Right lobe of liver (tissue), 6 donors: ENCODE data around the gene ERBB4. TPM values are rescaled to one million over a fixed set of nuclear protein-coding genes. Genes with fewer than 3 reads are reported as not detected.

ENCODE experiments used
- ATAC-seq, 4 donors: fragments of 200-7000 bp; cut with Tn5 transposase; one replicate each; pipeline ENCODE4 v1.9.1; 2020; ENCODE audit warnings: mild to moderate bottlenecking in 4 of 4, moderate library complexity in 4 of 4
- DNase-seq, 3 donors: peaks; one replicate each; pipeline ENCODE4 v3.0.0-alpha.2; 2020
- H3K27ac ChIP-seq, 3 donors: fragments of 200-600 bp; one replicate each; pipeline ENCODE4 v1.8.0; 2022
- H3K27me3 ChIP-seq, 2 donors: fragments of 200-600 bp; one replicate each; pipeline ENCODE4 v1.8.0; 2022
- H3K36me3 ChIP-seq, 4 donors: fragments of 200-600 bp; sonication (generic) in 1 of 4; one replicate each; pipeline versions ENCODE4 v1.5.1 to v1.8.0; 2017 to 2022; ENCODE audit warnings: control low read depth in 1 of 4
- H3K4me1 ChIP-seq, 4 donors: fragments of 200-600 bp; sonication (generic) in 1 of 4; one replicate each; pipeline versions ENCODE4 v1.5.1 to v1.8.0; 2017 to 2022; ENCODE audit warnings: control low read depth in 1 of 4
- H3K4me3 ChIP-seq, 3 donors: fragments of 200-600 bp; one replicate each; pipeline ENCODE4 v1.8.0; 2022
- H3K9me3 ChIP-seq, 4 donors: fragments of 200-600 bp; sonication (generic) in 1 of 4; one replicate each; pipeline versions ENCODE4 v1.5.1 to v1.8.0; 2017 to 2022; ENCODE audit warnings: control low read depth in 1 of 4
- POLR2A ChIP-seq: fragments of 450-650 bp; IDR thresholded peaks from one replicate; pipeline ENCODE4 v1.6.1; 2017; ENCODE audit warnings: antibody characterized with exemption, mild to moderate bottlenecking
- WGBS: methylation state at CpG from one replicate; pipeline ENCODE4 v1.1.6; 2018; ENCODE audit warnings: low coverage, low lambda C conversion rate; ENCODE audit not compliant: insufficient coverage; ENCODE audit errors: missing lambda C conversion rate; 5-methylcytosine and 5-hydroxymethylcytosine counted together
- intact Hi-C, 2 donors: fragments of 100-400 bp; cut with DNase I; formaldehyde crosslinking; loops; one replicate each; pipeline versions ENCODE4 v1.11.2 to v1.14.1; 2022
- total RNA-seq, 6 experiments: library from RNA; depleted of rRNA in 2 of 6; stranded (reverse); fragments of >200 nt in 2 of 6; fragmentation: NEBNext Ultra II Directional in 3 of 6; extraction: Animal tissue kit (Norgen Biotek cat#: 25700) in 3 of 6; gene quantifications; one replicate each; pipeline versions ENCODE4 v1.1.0 to v1.2.4, GENCODE V29; 2016 to 2023
- TF ChIP-seq, protein P1 (sequence below), 4 donors: fragments of 200-600 bp in 3 of 4; fragments of 450-650 bp in 1 of 4; IDR thresholded peaks; one replicate each; pipeline versions ENCODE4 v1.5.1 to v1.8.0; 2016 to 2022; ENCODE audit warnings: antibody characterized with exemption in 4 of 4, mild to moderate bottlenecking in 2 of 4
- donor health status: DM: no; HTN: yes; CAD: no.
- donor health status: DM: no; HTN: no; CAD: no.
- donor health status: DM: no; HTN: no; CAD: no.
- donor health status: DM: no; HTN: yes; CAD: no.
- donor health status: DM: no; HTN: yes; CAD: no.

Gene ERBB4
- total RNA-seq, 6 experiments from 2014 or later = 0.02 to 0.59 (median 0.08) TPM; not detected in 2

DNA sequence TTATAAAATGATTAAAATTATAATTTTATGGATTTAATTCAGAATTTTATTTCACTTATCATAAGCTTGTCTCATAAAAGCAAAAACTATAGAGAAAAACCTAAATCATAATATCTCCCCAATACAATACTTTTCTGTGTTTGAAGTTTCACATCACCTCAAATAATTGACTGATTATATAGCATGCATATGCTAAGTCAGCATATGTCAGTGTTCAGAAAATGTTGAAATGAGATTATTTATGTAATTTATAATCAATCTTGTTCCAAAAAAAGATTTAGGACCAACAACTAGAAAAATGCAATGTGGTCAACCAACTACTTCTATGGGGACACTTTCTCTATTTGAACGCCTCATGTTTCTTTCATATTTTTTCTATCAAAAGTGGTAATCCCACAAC, 1079.6 kb downstream of the ERBB4 start:
- H3K9me3 ChIP-seq = no peaks in the 10 kb centered on the region
- no peaks in the 10 kb centered on the region for H3K27me3 ChIP-seq
- no peak overlapping the region for H3K27ac ChIP-seq
- no peaks in the 10 kb centered on the region for H3K36me3 ChIP-seq
- DNase-seq (no peak), ATAC-seq (no peak)
- TF ChIP-seq, protein P1, sequence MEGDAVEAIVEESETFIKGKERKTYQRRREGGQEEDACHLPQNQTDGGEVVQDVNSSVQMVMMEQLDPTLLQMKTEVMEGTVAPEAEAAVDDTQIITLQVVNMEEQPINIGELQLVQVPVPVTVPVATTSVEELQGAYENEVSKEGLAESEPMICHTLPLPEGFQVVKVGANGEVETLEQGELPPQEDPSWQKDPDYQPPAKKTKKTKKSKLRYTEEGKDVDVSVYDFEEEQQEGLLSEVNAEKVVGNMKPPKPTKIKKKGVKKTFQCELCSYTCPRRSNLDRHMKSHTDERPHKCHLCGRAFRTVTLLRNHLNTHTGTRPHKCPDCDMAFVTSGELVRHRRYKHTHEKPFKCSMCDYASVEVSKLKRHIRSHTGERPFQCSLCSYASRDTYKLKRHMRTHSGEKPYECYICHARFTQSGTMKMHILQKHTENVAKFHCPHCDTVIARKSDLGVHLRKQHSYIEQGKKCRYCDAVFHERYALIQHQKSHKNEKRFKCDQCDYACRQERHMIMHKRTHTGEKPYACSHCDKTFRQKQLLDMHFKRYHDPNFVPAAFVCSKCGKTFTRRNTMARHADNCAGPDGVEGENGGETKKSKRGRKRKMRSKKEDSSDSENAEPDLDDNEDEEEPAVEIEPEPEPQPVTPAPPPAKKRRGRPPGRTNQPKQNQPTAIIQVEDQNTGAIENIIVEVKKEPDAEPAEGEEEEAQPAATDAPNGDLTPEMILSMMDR (IDR thresholded peaks at IDR 0.05) = no peak
- no peak for TF ChIP-seq POLR2A
- WGBS = 72% methylated on average over 1 of the region's 1 CpG
- no peak overlapping the region for H3K4me3 ChIP-seq
- intact Hi-C loops = no loop called here
- H3K4me1 ChIP-seq = no peaks in the 10 kb centered on the region

DNA sequence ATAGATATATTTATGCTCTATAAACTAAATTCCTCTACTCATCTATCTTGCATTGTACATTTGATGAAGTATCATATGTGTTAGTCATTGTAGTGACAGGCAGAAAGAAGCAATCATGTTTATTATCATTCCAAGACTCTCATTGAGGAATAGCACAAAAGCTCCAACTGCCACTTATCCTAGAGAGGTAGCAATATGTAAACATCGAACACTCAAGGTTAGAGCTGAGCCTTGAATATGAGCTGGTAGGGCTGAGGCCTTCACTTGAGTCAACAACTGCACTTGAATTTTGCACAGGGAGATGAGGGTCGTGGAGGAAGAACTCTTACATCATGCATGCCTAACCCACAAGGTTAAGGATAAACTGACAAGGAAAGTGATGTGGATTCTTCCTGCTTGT, 1081.3 kb downstream of the ERBB4 start:
- no peak overlapping the region for H3K27ac ChIP-seq
- TF ChIP-seq POLR2A = no peak
- TF ChIP-seq, protein P1 (IDR thresholded peaks at IDR 0.05) = no peak
- intact Hi-C loops = no loop called here
- H3K36me3 ChIP-seq = no peaks in the 10 kb centered on the region
- ATAC-seq (no peak), DNase-seq (no peak)
- 45% methylated on average over 2 of the region's 2 CpGs for WGBS
- H3K4me1 ChIP-seq = no peaks in the 10 kb centered on the region
- H3K27me3 ChIP-seq = no peaks in the 10 kb centered on the region
- H3K9me3 ChIP-seq = no peaks in the 10 kb centered on the region
- H3K4me3 ChIP-seq = no peak overlapping the region

DNA sequence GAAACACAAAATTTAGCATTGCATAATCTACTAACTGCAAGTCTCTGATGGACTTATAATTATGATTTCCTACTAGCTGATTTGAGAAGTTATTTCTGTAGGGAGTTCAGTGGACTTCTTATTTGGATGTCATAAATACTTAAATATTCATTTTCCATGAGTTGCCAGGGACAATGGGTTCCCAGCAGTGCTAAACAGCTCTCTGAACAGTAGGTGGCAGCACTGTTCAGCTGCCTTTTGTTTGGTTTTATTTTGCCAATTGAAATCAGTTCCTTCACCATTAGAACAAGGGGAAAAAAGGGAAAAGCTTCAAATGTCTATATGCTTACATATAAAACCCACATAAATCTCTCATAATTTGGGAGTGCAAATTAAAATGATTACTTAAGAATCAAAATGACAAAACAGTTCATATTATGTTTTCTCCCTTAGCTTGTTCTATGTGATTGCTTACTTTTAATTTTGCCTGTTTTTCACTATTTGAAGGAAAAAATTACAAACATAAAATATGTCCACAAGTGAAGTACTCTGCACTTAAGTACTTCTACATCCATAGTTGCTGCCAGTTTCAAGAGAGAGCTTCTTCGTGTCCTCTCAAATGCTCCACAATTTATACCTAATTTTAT, 1083.3 kb downstream of the ERBB4 start:
- WGBS = 80% methylated on average over 1 of the region's 1 CpG
- Histone ChIP-seq H3K27me3 (no peaks in the 10 kb centered on the region), H3K9me3 (no peaks in the 10 kb centered on the region), H3K4me3 (no peak overlapping the region), H3K27ac (no peak overlapping the region), H3K36me3 (no peaks in the 10 kb centered on the region), H3K4me1 (no peaks in the 10 kb centered on the region)
- DNase-seq (no peak), ATAC-seq (peak; percentile 79 to 86 (median 82))
- intact Hi-C loops = no loop called here
- TF ChIP-seq, protein P1 (IDR thresholded peaks at IDR 0.05) = peak; percentile 61 to 94 (median 92)
- TF ChIP-seq POLR2A = no peak

- DNase-seq = no peak
- H3K27ac ChIP-seq = no peak overlapping the region
- WGBS = 16% methylated on average over 6 of the region's 6 CpGs
- no peaks in the 10 kb centered on the region for H3K36me3 ChIP-seq
- H3K9me3 ChIP-seq = no peaks in the 10 kb centered on the region
- no peak for TF ChIP-seq POLR2A
- TF ChIP-seq, protein P1 (IDR thresholded peaks at IDR 0.05) = no peak
- H3K4me1 ChIP-seq = no peaks in the 10 kb centered on the region
- intact Hi-C loops = no loop called here
- no peak overlapping the region for H3K4me3 ChIP-seq
- H3K27me3 ChIP-seq = no peaks in the 10 kb centered on the region
- ATAC-seq = peak in 3 of 4 donors; percentile 31 to 39 (median 35)
These were observed 1083.9 kb downstream of the ERBB4 start for GRCh38 chr2:211454679-211455078.
